Central memory CD8-positive, alpha-beta T cell (primary cell): ENCODE results near the gene AMIGO1.

Experiments used
- ATAC-seq: fragments of 150-1000 bp; cut with Tn5 transposase; replicated peaks from 2 replicates; pipeline ENCODE4 v1.10.0; 2022; ENCODE audit warnings: mild to moderate bottlenecking, moderate FRiP score, moderate number of reproducible peaks; ENCODE audit not compliant: poor library complexity, severe bottlenecking; ENCODE audit errors: extremely low read depth
- DNase-seq, 2 donors: peaks; one replicate each; pipeline ENCODE4 v3.0.0; 2021; ENCODE audit warnings: low spot score in 2 of 2
- H3K27ac Mint-ChIP-seq: one replicate; pipeline ENCODE4 v1.8.0; 2022; ENCODE audit warnings: low read depth, mild to moderate bottlenecking, moderate library complexity, mixed read lengths
- H3K27me3 Mint-ChIP-seq: one replicate; pipeline ENCODE4 v1.8.0; 2022; ENCODE audit warnings: mixed read lengths
- H3K36me3 Mint-ChIP-seq: one replicate; pipeline ENCODE4 v1.8.0; 2022; ENCODE audit warnings: mild to moderate bottlenecking, moderate library complexity, mixed read lengths; ENCODE audit not compliant: insufficient read depth
- H3K4me1 Mint-ChIP-seq: one replicate; pipeline ENCODE4 v1.8.0; 2022; ENCODE audit warnings: mixed read lengths
- H3K4me3 Mint-ChIP-seq: one replicate; pipeline ENCODE4 v1.8.0; 2022; ENCODE audit warnings: mild to moderate bottlenecking, moderate library complexity, mixed read lengths
- H3K9me3 Mint-ChIP-seq: one replicate; pipeline ENCODE4 v1.8.0; 2022; ENCODE audit warnings: mixed read lengths

Gene AMIGO1

DNA sequence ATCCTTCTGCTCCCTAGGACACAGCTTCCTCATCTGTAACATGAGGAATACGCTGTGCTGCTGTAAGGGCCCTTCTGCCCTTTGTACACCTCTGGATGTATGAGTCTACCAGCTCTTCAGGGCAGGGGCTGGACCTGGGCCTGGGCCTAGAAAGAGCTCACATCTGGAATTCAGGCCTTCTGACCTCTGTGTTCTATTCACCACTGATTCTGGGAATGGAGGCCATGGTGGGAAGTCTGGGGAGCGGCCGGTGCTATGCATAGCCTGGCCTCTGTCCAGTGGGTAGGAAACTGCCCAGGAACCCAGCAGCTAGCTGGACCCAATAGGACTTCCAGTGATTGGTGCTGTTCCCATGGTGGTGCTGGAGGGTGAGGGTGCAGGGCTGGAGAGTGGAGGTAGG is 19.2 kb upstream of the AMIGO1 start:
- Mint-ChIP-seq H3K36me3 (peaks cover 2% of the 10 kb centered on the region), H3K4me3 (no peak overlapping the region), H3K27ac (no peak overlapping the region), H3K27me3 (peaks cover 9% of the 10 kb centered on the region), H3K9me3 (no peaks in the 10 kb centered on the region), H3K4me1 (peaks cover 18% of the 10 kb centered on the region)
- ATAC-seq (no peak), DNase-seq (no peak)

DNA sequence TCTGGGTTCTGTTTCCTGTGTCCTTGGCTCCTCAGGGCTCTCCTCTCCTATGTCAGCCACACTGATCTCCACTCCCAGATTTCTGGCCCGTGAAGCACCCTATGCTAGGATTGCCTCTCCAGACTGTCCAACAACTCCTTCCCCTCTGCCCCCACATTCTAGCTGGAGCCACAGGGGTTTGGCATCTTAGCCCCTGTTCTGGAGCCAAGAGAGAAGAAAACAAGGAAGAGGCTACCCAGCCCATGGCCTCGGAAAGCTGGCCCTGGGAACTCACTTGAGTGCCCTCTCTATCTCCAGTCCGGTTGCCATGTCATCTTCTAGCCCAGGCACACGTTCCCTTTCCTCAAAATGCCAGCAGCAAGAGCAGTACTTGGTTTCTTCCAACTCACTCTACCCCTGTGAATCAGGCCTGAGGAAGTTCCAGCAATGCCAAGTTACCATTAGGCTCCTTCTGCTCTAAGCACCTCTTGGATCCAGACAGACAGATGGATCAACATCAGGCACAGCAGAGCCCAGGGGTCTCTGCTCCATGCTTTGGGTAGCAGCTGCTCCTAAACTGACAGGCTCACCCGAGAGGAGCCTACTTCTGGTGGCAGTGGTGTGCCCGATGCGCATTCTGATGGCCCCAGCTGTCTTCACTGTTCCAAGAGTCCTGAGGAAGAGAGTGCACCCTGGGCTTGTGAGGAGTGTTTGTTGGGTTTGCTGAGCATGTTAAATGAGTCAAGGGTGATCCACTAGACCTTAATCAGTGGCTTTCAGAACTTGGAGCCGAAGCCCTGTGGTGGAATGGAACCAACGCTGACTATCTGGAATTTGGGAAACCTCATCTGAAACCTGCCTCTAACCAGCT is 18.5 kb upstream of the AMIGO1 start:
- Mint-ChIP-seq H3K27ac (no peak overlapping the region), H3K4me1 (peaks cover 18% of the 10 kb centered on the region), H3K36me3 (peaks cover 2% of the 10 kb centered on the region), H3K4me3 (no peak overlapping the region), H3K27me3 (peaks cover 11% of the 10 kb centered on the region), H3K9me3 (no peaks in the 10 kb centered on the region)
- DNase-seq (no peak), ATAC-seq (no peak)

DNA sequence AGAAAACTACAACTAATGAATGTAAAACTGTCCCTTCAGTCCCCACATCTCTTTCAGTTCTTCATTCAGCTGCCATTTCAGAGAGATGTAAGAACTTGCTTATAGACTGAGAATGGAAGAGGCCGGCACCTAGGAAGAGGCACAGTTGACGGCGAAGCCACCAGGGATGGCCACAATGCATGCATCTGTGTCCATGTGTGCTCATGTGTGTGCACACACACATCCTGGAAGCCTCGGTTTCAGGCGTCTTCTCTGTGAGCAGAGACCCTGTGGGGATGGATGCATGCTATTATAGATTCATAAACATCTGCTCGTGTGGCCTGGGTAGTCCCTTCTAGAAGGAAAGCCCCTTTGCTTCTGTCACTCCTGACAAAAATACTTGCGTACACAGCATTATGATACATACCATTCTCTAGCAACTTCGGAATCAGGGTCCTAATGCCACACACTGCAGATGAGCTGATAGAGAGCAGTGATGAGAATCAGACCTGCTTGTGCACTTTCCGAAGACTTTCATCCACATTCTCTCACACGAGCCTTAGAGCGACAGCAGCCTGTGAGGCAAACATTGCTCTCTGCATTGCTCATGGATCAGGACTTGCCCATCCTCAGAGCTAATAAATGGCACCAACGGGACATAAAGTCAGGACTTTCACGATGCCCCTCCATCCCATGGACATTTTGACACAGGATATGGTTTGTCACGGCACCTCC is 17.7 kb upstream of the AMIGO1 start:
- DNase-seq (no peak), ATAC-seq (no peak)
- Mint-ChIP-seq H3K27me3 (peaks cover 19% of the 10 kb centered on the region), H3K4me3 (no peak overlapping the region), H3K9me3 (no peaks in the 10 kb centered on the region), H3K27ac (no peak overlapping the region), H3K36me3 (peaks cover 2% of the 10 kb centered on the region), H3K4me1 (peaks cover 10% of the 10 kb centered on the region)

DNA sequence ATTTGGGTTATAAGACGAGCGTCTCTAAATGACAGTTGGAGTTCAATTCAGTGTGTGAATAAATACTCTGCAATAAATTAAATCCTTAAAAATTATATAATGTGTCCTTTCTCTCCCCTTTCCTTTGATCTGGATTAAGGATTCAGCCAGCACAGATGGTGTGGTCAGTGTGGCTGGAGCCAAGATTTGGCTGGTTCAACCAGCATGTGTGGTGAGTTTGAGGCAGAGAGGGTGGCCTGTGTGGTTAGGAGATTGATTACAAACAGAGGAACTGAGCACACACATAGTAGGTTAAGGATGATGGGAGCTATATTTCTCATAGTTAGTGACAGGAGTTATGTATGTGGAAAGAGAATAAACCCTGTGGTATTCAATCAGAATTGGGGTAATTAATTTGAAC is 14.2 kb upstream of the AMIGO1 start:
- H3K9me3 Mint-ChIP-seq: no peaks in the 10 kb centered on the region
- DNase-seq (no peak), ATAC-seq (no peak)
- H3K4me1 Mint-ChIP-seq: no peaks in the 10 kb centered on the region
- H3K36me3 Mint-ChIP-seq: no peaks in the 10 kb centered on the region
- H3K4me3 Mint-ChIP-seq: no peak overlapping the region
- no peak overlapping the region for H3K27ac Mint-ChIP-seq
- peaks cover 21% of the 10 kb centered on the region for H3K27me3 Mint-ChIP-seq

GRCh38 chr1:109522026-109522425 is 12.5 kb upstream of the AMIGO1 start:
- DNase-seq (no peak), ATAC-seq (no peak)
- peaks cover 12% of the 10 kb centered on the region for H3K27me3 Mint-ChIP-seq
- no peaks in the 10 kb centered on the region for H3K36me3 Mint-ChIP-seq
- no peaks in the 10 kb centered on the region for H3K9me3 Mint-ChIP-seq
- H3K4me1 Mint-ChIP-seq: no peaks in the 10 kb centered on the region
- H3K27ac Mint-ChIP-seq: no peak overlapping the region
- H3K4me3 Mint-ChIP-seq: no peak overlapping the region

- no peaks in the 10 kb centered on the region for H3K36me3 Mint-ChIP-seq
- no peaks in the 10 kb centered on the region for H3K9me3 Mint-ChIP-seq
- no peak overlapping the region for H3K4me3 Mint-ChIP-seq
- no peaks in the 10 kb centered on the region for H3K4me1 Mint-ChIP-seq
- no peak for DNase-seq
- H3K27me3 Mint-ChIP-seq: peaks cover 12% of the 10 kb centered on the region
- no peak overlapping the region for H3K27ac Mint-ChIP-seq
- ATAC-seq: no peak
Observed at GRCh38 chr1:109521002-109521951, 11.8 kb upstream of the AMIGO1 start.

GRCh38 chr1:109517337-109517736 is 7.8 kb upstream of the AMIGO1 start:
- H3K9me3 Mint-ChIP-seq: no peaks in the 10 kb centered on the region
- H3K27ac Mint-ChIP-seq: no peak overlapping the region
- H3K27me3 Mint-ChIP-seq: peaks cover 2% of the 10 kb centered on the region
- H3K4me3 Mint-ChIP-seq: no peak overlapping the region
- no peaks in the 10 kb centered on the region for H3K4me1 Mint-ChIP-seq
- H3K36me3 Mint-ChIP-seq: no peaks in the 10 kb centered on the region
- DNase-seq: no peak
- ATAC-seq: no peak

DNA sequence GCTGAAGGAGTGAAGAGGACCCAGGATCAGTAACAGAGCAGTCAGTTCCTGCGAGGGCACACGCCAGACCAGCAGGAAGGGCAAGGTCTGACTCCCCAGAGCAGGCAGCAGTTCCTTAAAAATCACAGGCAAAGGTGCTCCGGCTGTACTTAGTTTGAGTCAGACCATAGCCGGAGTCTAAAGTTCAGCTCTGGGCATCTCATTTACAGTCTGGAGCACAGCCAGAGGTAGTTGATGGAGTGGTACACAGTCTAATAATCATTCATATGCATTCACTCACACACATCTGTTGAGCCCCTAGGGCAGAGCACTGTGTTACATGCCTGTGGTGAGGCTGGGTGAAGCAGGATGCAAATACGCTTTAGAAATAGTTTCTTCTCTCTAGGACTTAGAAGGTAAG is 7.3 kb upstream of the AMIGO1 start:
- H3K4me3 Mint-ChIP-seq: no peak overlapping the region
- no peaks in the 10 kb centered on the region for H3K4me1 Mint-ChIP-seq
- no peaks in the 10 kb centered on the region for H3K36me3 Mint-ChIP-seq
- H3K9me3 Mint-ChIP-seq: no peaks in the 10 kb centered on the region
- H3K27ac Mint-ChIP-seq: no peak overlapping the region
- DNase-seq (no peak), ATAC-seq (no peak)
- H3K27me3 Mint-ChIP-seq: no peaks in the 10 kb centered on the region

DNA sequence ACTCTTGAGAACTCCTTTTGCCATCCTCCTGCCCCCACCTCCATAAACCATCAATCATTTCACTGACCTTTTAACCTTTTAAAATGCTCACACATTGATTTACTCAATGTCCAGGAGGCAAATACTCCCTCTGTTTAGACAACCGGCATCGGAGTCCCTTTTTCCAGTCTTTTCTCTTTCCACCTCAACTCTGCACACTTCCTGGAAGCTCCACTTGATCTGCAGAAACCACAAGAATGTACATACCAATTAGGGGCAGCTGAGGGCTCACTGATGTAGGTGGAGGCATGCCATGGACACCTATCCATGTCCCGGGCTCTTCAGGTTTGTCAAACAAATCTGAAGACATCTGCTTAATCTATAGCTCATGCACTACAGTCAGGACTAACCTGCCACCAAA is 5.3 kb upstream of the AMIGO1 start:
- Mint-ChIP-seq H3K27me3 (no peaks in the 10 kb centered on the region), H3K4me1 (peaks cover 11% of the 10 kb centered on the region), H3K27ac (no peak overlapping the region), H3K36me3 (no peaks in the 10 kb centered on the region), H3K9me3 (no peaks in the 10 kb centered on the region), H3K4me3 (no peak overlapping the region)
- DNase-seq (no peak), ATAC-seq (no peak)

DNA sequence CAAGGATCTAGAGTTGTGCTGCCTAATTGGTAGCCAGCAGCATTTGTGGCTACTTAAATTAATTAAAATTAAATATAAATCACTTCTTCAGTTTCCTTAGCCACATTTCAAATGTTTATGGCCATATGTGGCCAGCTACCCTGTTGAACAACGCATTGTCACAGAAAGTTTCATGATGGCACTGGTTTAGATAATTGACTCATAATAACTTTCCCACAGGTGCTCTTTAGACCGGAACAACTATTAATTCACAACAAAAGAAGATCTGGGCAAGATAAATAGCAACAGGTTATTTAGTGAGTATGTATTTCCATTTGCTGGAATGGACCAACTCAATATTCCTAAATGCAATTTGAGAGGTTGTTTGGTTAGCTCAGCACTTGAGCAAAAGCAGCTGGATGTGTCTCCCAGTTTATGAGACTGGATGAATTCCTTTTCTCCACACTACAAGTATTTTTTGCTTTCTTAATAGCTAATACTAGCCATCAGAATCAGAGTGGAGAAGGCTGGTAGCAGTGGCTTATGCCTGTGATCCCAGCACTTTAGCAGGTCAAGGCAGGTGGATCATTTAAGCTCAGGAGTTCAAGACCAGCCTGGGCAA is 3.7 kb upstream of the AMIGO1 start:
- DNase-seq: no peak
- Mint-ChIP-seq H3K27ac (no peak overlapping the region), H3K4me1 (peaks cover 24% of the 10 kb centered on the region), H3K4me3 (no peak overlapping the region), H3K36me3 (peaks cover 8% of the 10 kb centered on the region), H3K27me3 (no peaks in the 10 kb centered on the region), H3K9me3 (no peaks in the 10 kb centered on the region)
- ATAC-seq: no peak

GRCh38 chr1:109508873-109509175 is 703 bp downstream of the AMIGO1 start:
- ATAC-seq: no peak
- Mint-ChIP-seq H3K4me1 (peaks cover 64% of the 10 kb centered on the region), H3K27ac (peak overlapping the region; percentile 94)

More at GRCh38 chr1:109508873-109509175, 703 bp downstream of the AMIGO1 start:
- DNase-seq: no peak
- Mint-ChIP-seq H3K36me3 (peaks cover 11% of the 10 kb centered on the region), H3K27me3 (no peaks in the 10 kb centered on the region), H3K9me3 (no peaks in the 10 kb centered on the region), H3K4me3 (peak overlapping the region; percentile 93)
